ENCODE data around the gene OPCML.

Gene OPCML

DNA sequence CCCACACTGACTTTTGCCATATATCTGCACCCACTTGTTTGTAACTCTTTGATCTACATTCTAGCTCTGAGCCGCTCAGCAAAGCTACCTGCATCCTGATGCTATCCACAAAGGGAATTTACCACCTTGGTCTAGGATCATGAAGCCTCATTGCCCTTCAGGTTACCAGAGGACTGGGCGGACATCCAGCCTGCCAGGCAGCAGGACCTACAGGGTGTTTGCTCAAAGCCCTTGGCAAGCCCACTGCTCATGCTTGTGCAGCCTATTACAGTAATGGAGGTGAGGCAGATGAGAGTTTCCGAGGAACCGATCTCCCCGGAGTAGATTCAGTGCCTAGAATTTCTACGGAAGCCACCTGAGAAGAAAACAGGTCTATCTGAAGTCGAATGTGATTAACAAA lies 417.2 kb downstream of the OPCML start:
- no peak for FAIRE-seq

DNA sequence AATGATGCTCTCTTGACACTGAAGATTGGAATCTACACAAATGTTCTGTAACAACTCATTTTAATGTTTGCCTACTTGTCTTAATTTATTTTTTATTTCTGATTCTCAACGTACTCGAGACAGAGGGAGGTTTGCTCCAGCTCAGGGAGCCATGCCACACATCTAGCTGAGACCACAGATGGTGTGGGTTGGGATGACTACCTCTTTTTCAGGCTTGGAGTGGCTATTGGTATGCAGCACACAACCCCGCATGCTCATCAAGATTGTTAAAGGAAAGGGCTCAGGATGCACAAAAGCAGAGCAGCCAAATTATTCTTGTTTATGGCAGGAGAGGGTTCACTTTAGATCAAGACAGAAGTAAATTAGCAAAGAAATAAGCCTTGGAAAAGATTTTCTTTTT lies 424.5 kb downstream of the OPCML start:
- no peak for FAIRE-seq

- FAIRE-seq, result no peak
Observed at GRCh38 chr11:133107136-133107535, 425.2 kb downstream of the OPCML start.

GRCh38 chr11:133106417-133106816 lies 425.9 kb downstream of the OPCML start:
- FAIRE-seq, result no peak

DNA sequence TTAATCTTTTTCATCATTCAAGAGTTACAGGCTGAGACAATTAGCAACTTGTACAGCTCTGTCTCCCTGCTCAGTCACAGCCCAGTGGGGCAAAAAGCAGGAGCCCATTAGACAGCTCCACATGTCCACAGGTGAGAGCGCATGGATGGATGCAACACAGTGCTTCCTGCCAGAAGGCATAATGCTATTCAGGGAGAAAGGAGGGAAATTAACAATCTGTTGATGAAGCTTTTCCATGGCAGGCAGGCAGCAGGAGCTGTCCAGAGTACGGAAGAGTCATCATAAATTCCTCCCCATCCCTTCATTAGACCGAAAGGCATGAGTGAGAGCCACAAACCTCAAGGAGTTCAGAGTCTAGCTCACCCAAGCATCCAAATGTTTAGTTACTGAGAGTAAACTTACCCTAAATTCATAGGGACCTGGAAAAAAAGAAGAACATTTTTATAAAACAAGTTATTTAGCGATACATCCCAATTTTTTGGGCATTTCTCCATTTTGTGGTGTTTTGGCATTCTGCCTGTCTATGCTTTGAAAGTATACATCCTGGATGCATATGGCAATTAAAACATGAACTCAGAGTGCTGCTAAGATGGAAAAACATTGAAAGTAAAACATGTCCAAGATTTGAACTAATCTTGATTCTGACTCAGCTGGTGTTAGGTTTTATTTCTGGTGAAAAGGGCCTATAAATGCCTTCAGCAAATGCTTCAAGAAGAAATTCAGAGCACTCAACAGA lies 428.1 kb downstream of the OPCML start:
- FAIRE-seq, result no peak

- no peak for FAIRE-seq
Observed at GRCh38 chr11:133096981-133097380, 435.3 kb downstream of the OPCML start.

GRCh38 chr11:133086518-133086917 lies 445.8 kb downstream of the OPCML start:
- FAIRE-seq, result no peak

GRCh38 chr11:133082841-133083488 lies 449.3 kb downstream of the OPCML start:
- FAIRE-seq, result no peak

DNA sequence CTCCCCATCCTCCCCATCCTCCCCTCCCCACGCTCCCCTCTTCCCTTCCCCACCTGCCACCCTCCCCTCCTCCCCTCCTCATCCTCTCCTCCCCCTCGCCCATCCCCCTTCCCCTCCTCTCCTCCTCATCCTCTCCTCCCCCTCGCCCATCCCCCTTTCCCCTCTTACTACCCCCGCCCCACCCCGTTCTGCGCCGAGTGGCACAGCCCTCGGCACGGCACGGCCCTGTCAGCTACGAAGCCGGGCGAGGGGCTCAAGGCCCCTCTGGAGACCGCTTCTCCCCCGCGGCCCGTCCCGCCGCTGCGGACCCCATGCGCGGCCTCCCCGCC lies 449.9 kb downstream of the OPCML start:
- no peak for FAIRE-seq

- no peak for FAIRE-seq
Observed at GRCh38 chr11:133081730-133082452, 450.4 kb downstream of the OPCML start.

GRCh38 chr11:133081020-133081419 lies 451.3 kb downstream of the OPCML start:
- no peak for FAIRE-seq

DNA sequence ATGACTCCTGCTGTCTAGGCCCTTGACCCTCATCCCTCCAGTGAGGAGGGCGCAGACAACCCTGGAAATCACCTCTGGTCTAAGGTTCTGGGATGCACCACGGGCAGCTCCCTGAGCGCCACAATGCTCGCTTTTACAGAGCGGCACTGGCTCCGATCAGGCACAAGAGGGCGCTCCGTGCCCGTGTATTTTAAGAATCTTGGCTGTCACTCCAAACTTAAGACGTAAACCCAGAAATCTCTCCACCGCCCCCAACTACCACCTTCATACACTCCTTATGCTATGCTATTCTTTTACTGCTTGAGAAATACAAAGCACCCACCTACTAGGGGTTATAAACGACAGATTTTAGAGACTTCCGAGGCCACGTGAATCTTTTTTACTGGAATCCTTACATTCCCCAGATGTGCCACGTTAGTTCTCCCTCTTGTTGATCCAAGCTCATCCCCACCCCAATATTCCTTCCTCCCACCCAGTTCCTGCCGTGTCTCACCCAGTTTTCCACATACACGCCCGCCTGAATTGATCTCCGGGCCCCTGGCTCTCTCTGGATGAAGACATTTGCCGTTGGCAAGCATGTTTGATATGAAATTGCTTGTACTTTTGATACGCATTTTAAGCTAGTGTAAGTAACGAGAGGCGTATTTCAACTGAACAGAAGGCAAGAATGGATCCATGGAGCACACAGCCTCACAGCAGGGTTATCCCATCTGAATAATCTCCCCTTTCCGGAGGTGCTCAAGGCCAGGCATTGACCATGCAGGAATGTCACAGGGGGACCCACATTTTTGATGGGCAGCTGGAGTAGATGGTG lies 453.5 kb downstream of the OPCML start:
- FAIRE-seq, result no peak

- FAIRE-seq, result no peak
Observed at GRCh38 chr11:133078012-133078411, 454.3 kb downstream of the OPCML start.

DNA sequence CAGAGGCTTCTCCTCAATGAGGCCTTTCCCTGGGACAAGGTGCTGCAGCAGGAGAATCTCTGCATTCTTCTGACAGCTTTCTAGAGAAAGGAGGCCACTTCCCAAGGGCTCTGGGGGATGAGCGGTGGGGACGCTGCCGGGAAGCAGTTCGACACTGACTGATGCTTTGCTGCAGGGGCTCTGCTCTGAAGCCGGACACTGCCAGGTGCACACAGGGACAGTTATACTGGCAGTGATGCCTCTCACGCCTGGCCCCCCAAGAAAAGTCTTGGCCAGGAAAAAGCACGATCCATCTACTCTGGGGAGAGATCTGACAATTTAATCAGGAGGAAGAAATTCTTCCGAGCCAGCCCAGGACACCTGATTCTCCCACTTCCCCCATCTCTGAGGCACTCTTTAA lies 456.9 kb downstream of the OPCML start:
- FAIRE-seq, result no peak

DNA sequence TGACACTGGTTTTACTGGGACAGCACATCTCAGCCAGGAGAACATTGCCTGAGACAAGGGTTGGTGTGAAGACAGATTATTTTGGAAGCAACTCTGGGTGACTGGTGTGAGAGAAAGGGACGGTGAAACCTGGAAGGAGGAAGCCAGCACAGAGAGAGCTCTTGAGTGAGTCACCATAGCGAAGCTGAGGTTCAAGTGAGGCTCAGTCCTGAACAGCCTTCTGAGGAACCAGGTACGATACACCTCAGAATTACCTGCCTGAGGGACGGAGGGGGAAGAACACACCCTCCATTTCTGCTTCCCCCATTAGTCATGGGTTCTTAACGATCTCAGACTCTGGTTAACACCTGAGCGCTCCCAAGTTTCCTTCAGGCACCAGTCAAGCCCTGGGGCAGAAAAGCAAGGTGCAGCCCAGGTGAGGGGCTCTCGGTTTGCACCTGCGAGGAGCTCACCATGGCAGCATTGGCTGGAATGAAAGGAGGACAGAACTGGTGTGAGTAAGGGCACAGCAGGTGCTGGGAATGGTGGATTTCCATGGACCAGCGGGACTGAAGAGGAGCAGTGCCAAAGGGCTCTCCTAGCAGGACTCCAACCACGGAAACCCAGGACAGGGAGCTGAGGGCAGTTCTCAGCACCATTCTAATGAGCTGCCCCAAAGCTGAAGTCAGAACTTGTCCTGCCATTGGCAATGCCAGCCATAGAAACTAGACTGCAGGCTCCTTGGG lies 459.3 kb downstream of the OPCML start:
- no peak for FAIRE-seq

- FAIRE-seq, result no peak
Observed at GRCh38 chr11:133072378-133072777, 459.9 kb downstream of the OPCML start.

DNA sequence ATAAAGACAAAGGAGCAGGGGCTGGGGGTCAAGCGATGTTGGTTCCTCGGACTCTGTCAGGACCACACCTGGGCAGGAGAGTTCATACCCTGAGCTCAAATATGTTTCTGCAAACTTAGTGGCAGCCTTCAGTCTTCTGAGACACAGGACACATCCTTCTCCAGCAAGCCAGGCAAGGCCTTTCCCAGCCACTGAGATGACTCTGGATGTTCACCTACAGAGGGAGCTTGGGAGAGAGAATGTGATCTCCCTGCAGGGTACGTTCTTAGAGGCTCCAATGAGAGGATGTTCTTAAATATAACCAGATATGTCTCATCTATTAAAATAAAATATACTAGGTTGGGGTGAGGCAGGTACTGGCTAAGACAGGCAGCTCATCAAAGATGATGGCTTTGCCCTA lies 461.5 kb downstream of the OPCML start:
- no peak for FAIRE-seq

DNA sequence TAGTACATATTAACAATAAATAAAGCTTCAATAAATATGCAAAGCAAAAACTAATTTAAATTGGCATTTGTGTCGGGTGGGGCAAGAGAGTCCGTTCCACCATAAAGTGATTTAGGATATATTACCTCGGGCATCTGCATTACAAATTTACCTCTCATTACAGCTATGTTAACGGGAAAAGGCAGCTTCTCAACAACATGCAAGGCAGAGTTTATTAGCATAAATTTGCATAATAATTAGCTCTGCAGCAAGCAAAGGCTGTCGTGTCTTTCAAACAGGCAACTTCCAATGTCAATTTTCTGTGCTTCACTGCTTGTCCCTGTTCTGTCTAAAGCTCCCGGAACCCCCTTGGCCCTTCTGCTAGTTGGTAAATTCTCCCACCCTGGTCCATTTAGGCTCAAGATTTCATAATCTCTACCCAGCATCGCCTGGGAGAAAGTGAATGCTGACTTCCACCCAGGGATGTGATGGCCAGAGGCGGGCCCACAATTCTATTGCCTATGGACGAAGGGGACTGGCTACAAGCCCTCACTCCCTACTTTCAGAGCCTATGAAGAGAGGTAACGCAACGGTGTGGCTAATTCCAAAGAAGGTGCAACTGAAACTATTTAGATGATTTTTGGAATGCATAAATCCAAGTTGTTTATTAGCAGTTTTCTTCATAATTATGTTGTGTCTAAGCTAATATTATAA lies 462.1 kb downstream of the OPCML start:
- FAIRE-seq, result no peak

GRCh38 chr11:133065847-133066485 lies 466.3 kb downstream of the OPCML start:
- no peak for FAIRE-seq

DNA sequence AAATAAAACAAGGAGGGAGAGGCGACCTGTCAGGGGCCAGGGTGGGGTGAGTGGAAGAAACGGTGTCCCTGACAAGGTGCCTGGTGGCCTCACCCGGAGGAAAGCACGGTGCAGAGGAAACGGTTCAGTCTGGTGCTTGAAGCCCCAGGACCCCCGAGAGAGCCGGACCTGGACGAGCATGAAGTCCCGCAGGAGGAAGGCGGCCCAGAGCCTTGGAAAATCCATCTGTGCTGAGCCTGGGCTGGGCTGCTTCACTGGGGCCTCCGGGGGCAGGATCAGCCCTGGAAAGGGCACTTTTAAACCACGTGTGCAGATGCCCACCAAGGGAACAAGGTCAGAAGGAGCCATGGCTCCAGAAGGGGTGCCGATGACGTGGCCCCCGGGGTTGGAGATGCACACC lies 467.3 kb downstream of the OPCML start:
- FAIRE-seq, result no peak

GRCh38 chr11:133064152-133064877 lies 468.0 kb downstream of the OPCML start:
- no peak for FAIRE-seq
